PC-3 (cell line): Measurements from ENCODE around the gene HIVEP3.

Source experiments
- CTCF ChIP-seq: fragments of 300-600 bp; sonication (generic); conservative IDR thresholded peaks from 2 replicates; pipeline ENCODE4 v1.5.1; 2017; ENCODE audit warnings: antibody characterized with exemption, low read depth, mild to moderate bottlenecking, low read length
- EZH2 ChIP-seq: fragments of 300-600 bp; sonication (generic); IDR thresholded peaks from one replicate; pipeline ENCODE4 v1.6.1; 2017; ENCODE audit warnings: antibody characterized with exemption, mild to moderate bottlenecking, low read length; ENCODE audit not compliant: unreplicated experiment
- EZH2phosphoT487 ChIP-seq: fragments of 300-600 bp; sonication (generic); IDR thresholded peaks from 2 replicates; pipeline ENCODE4 v1.6.1; 2018; ENCODE audit warnings: mild to moderate bottlenecking, antibody characterized with exemption, low read length, borderline replicate concordance

- TF ChIP-seq CTCF (no peak), EZH2 (no peak), EZH2phosphoT487 (no peak)
Measured at GRCh38 chr1:41572224-41572623, 346.5 kb downstream of the HIVEP3 start.
